Vagina (tissue), 2 donors: ENCODE measurements around the gene NAMPT.

Experiments
- CTCF ChIP-seq, 3 experiments: fragments of 450-650 bp in 2 of 3; fragments of 200-600 bp in 1 of 3; sonication (generic) in 1 of 3; IDR thresholded peaks; one replicate each; pipeline ENCODE4 v1.5.1; 2017 to 2019; ENCODE audit warnings: antibody characterized with exemption in 3 of 3, mild to moderate bottlenecking in 2 of 3, moderate library complexity in 2 of 3
- POLR2A ChIP-seq, 2 donors: fragments of 450-650 bp; IDR thresholded peaks; one replicate each; pipeline ENCODE4 v1.6.1; 2017; ENCODE audit warnings: antibody characterized with exemption in 2 of 2, mild to moderate bottlenecking in 2 of 2, moderate library complexity in 2 of 2
- POLR2AphosphoS5 ChIP-seq, 2 donors: sonication (generic); formaldehyde crosslinking; IDR thresholded peaks; one replicate each; pipeline ENCODE4 v1.9.0; 2017; ENCODE audit warnings: antibody characterized with exemption in 2 of 2, mild to moderate bottlenecking in 2 of 2, low read depth in 1 of 2; ENCODE audit not compliant: insufficient read depth in 1 of 2

GRCh38 chr7:106216923-106217542, 67.8 kb downstream of the NAMPT start:
- no peak for TF ChIP-seq CTCF (IDR thresholded peaks at IDR 0.05)
- no peak for TF ChIP-seq POLR2A (IDR thresholded peaks at IDR 0.05)
- peak; percentile 57 to 80 for TF ChIP-seq POLR2AphosphoS5 (IDR thresholded peaks at IDR 0.05; ENCODE audit: insufficient read depth in 1 of 2, low read depth in 1 of 2)
